ENCODE data around the gene BRCA2. TPM values are rescaled to one million over a fixed set of nuclear protein-coding genes. Genes with fewer than 3 reads are reported as not detected.
"Not testable (repeated sequence)": the region's sequence is repeated elsewhere in the genome, so short reads cannot be mapped to it uniquely, and the experiment has no call there.

The BRCA2 gene
- total RNA-seq, 2 donors from 2014 or later: 2.9 to 4.8 TPM

DNA sequence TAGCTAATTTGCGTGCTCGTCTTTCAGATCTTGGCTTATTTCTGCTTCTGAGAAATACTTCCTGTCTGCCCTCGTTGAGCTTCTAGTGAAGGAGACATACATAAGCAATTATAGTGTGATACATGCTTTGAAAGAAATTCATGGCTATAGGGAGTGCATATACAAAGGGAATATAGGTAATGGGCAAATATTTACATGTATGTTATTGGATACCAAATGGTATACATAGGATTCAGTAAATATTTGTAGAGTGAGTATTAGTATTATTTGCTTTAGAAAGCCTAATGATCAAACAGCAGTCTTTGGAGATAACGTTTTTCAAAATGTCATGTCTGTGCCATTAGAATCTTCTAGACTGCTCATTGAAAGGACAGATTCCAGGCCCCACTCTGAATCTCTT, 5.2 kb downstream of the BRCA2 start:
- DNase-seq (no peak), ATAC-seq (no peak)
- Mint-ChIP-seq H3K27me3 (no peaks in the 10 kb centered on the region), H3K4me1 (peaks cover 8% of the 10 kb centered on the region), H3K4me3 (no peak overlapping the region), H3K36me3 (ENCODE audit: low read depth) (no peaks in the 10 kb centered on the region), H3K27ac (peak overlapping the region; percentile 32)
- no peaks in the 10 kb centered on the region for H3K9me3 ChIP-seq (ENCODE audit: control insufficient read depth, low read length, poor library complexity, severe bottlenecking)

GRCh38 chr13:32323912-32324311, 8.6 kb downstream of the BRCA2 start:
- Mint-ChIP-seq H3K27ac (no peak overlapping the region), H3K4me1 (peaks cover 8% of the 10 kb centered on the region)

DNA sequence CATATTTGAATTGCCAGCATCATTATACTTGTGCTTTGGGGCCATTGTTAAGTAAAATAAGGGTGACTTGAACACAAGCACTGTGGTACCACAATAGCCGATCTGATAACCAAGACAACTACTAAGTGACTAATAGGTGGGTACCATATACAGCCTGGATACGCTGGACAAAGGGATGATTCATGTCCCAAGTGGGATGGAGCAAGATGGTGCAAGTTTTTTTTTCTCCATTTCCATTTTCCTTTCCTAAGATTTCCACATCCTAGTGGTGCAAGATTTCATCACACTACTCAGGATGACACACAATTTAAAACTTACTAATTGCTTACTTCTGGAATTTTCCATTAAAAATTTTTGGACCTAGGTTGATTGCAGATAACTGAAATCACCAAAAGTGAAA, 15.1 kb downstream of the BRCA2 start:
- DNase-seq: no peak
- Mint-ChIP-seq H3K27me3 (no peaks in the 10 kb centered on the region), H3K36me3 (ENCODE audit: low read depth) (peaks cover 2% of the 10 kb centered on the region), H3K4me3 (no peak overlapping the region), H3K27ac (no peak overlapping the region), H3K4me1 (no peaks in the 10 kb centered on the region)
- no peaks in the 10 kb centered on the region for H3K9me3 ChIP-seq (ENCODE audit: control insufficient read depth, low read length, poor library complexity, severe bottlenecking)
- no peak for ATAC-seq

More at GRCh38 chr13:32323912-32324311, 8.6 kb downstream of the BRCA2 start:
- DNase-seq (no peak), ATAC-seq (no peak)
- no peak overlapping the region for H3K4me3 Mint-ChIP-seq
- H3K36me3 Mint-ChIP-seq (ENCODE audit: low read depth): no peaks in the 10 kb centered on the region
- H3K27me3 Mint-ChIP-seq: no peaks in the 10 kb centered on the region
- H3K9me3 ChIP-seq (ENCODE audit: control insufficient read depth, low read length, poor library complexity, severe bottlenecking): no peaks in the 10 kb centered on the region

GRCh38 chr13:32334671-32335070, 19.4 kb downstream of the BRCA2 start:
- Mint-ChIP-seq H3K27ac (no peak overlapping the region), H3K4me1 (no peaks in the 10 kb centered on the region), H3K4me3 (no peak overlapping the region), H3K27me3 (no peaks in the 10 kb centered on the region), H3K36me3 (ENCODE audit: low read depth) (peaks cover 2% of the 10 kb centered on the region)
- ATAC-seq (no peak), DNase-seq (no peak)
- no peaks in the 10 kb centered on the region for H3K9me3 ChIP-seq (ENCODE audit: control insufficient read depth, low read length, poor library complexity, severe bottlenecking)

DNA sequence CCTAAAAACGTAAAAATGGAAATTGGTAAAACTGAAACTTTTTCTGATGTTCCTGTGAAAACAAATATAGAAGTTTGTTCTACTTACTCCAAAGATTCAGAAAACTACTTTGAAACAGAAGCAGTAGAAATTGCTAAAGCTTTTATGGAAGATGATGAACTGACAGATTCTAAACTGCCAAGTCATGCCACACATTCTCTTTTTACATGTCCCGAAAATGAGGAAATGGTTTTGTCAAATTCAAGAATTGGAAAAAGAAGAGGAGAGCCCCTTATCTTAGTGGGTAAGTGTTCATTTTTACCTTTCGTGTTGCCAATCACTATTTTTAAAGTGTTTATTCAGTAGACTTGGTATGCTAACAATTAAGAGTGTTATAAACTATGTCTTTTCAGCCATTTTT, 25.6 kb downstream of the BRCA2 start:
- H3K27ac Mint-ChIP-seq: no peak overlapping the region
- H3K4me1 Mint-ChIP-seq: no peaks in the 10 kb centered on the region
- H3K4me3 Mint-ChIP-seq: no peak overlapping the region
- ATAC-seq (no peak), DNase-seq (no peak)
- no peaks in the 10 kb centered on the region for H3K9me3 ChIP-seq (ENCODE audit: control insufficient read depth, low read length, poor library complexity, severe bottlenecking)
- no peaks in the 10 kb centered on the region for H3K36me3 Mint-ChIP-seq (ENCODE audit: low read depth)
- no peaks in the 10 kb centered on the region for H3K27me3 Mint-ChIP-seq

DNA sequence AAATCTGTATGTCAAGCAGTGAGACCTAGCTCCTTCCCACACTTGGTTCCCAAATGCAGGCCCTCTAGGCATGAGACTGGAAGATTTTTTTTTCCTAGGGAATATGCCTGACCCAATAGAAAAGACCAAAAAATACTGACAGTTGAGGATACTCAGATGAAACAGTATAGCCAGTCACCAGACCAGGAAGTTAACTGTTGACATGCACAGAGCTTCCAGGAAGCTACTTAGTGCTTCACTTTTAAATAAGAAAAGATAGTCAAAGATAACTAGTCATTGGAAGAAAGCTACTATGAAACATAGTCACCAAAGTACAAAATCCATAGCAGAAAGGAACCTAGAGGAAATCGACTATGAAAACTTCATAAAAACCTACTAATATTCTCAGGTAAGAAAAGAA, 32.3 kb downstream of the BRCA2 start:
- Mint-ChIP-seq H3K36me3 (ENCODE audit: low read depth) (no peaks in the 10 kb centered on the region), H3K27me3 (no peaks in the 10 kb centered on the region), H3K27ac (no peak overlapping the region), H3K4me1 (no peaks in the 10 kb centered on the region), H3K4me3 (no peak overlapping the region)
- no peaks in the 10 kb centered on the region for H3K9me3 ChIP-seq (ENCODE audit: control insufficient read depth, low read length, poor library complexity, severe bottlenecking)
- DNase-seq: no peak
- no peak for ATAC-seq

- H3K4me1 Mint-ChIP-seq; H3K27me3 Mint-ChIP-seq; H3K9me3 ChIP-seq (ENCODE audit: control insufficient read depth, low read length, poor library complexity, severe bottlenecking); H3K4me3 Mint-ChIP-seq; ATAC-seq; DNase-seq; H3K36me3 Mint-ChIP-seq (ENCODE audit: low read depth): not testable (repeated sequence)
- H3K27ac Mint-ChIP-seq: peak overlapping the region; percentile 32
Observed at GRCh38 chr13:32350839-32351441, 35.6 kb downstream of the BRCA2 start.

GRCh38 chr13:32354040-32354439, 38.7 kb downstream of the BRCA2 start:
- DNase-seq (no peak), ATAC-seq (no peak)
- no peak overlapping the region for H3K27ac Mint-ChIP-seq
- H3K4me3 Mint-ChIP-seq: no peak overlapping the region
- no peaks in the 10 kb centered on the region for H3K9me3 ChIP-seq (ENCODE audit: control insufficient read depth, low read length, poor library complexity, severe bottlenecking)
- no peaks in the 10 kb centered on the region for H3K4me1 Mint-ChIP-seq
- H3K27me3 Mint-ChIP-seq: no peaks in the 10 kb centered on the region
- no peaks in the 10 kb centered on the region for H3K36me3 Mint-ChIP-seq (ENCODE audit: low read depth)

- H3K4me1 Mint-ChIP-seq, H3K4me3 Mint-ChIP-seq: not testable (repeated sequence)
Observed at GRCh38 chr13:32355935-32356334, 40.6 kb downstream of the BRCA2 start.

DNA sequence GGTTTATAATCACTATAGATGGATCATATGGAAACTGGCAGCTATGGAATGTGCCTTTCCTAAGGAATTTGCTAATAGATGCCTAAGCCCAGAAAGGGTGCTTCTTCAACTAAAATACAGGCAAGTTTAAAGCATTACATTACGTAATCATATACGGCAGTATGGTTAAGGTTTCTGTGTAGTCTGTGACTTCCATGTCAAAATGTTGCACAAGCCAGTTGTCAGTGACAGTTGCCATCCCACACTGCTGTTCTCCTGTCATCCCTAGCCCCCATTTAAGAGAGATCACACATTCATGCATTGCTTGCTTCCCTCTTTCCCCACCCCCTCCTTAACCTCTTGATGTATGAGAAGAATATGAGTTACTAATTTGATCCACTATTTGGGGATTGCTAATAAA, 47.3 kb downstream of the BRCA2 start:
- ATAC-seq (no peak), DNase-seq (no peak)
- H3K9me3 ChIP-seq (ENCODE audit: control insufficient read depth, low read length, poor library complexity, severe bottlenecking): no peaks in the 10 kb centered on the region
- Mint-ChIP-seq H3K4me1 (peaks cover 3% of the 10 kb centered on the region), H3K27me3 (no peaks in the 10 kb centered on the region), H3K27ac (no peak overlapping the region), H3K36me3 (ENCODE audit: low read depth) (no peaks in the 10 kb centered on the region), H3K4me3 (no peak overlapping the region)

More at GRCh38 chr13:32355935-32356334, 40.6 kb downstream of the BRCA2 start:
- ATAC-seq; H3K36me3 Mint-ChIP-seq (ENCODE audit: low read depth); H3K27ac Mint-ChIP-seq; H3K9me3 ChIP-seq (ENCODE audit: control insufficient read depth, low read length, poor library complexity, severe bottlenecking); DNase-seq; H3K27me3 Mint-ChIP-seq: not testable (repeated sequence)

GRCh38 chr13:32370805-32371204, 55.5 kb downstream of the BRCA2 start:
- DNase-seq (no peak), ATAC-seq (no peak)
- Mint-ChIP-seq H3K4me1 (peaks cover 2% of the 10 kb centered on the region), H3K27ac (no peak overlapping the region), H3K27me3 (no peaks in the 10 kb centered on the region), H3K4me3 (no peak overlapping the region), H3K36me3 (ENCODE audit: low read depth) (peaks cover 4% of the 10 kb centered on the region)
- H3K9me3 ChIP-seq (ENCODE audit: control insufficient read depth, low read length, poor library complexity, severe bottlenecking): no peaks in the 10 kb centered on the region

DNA sequence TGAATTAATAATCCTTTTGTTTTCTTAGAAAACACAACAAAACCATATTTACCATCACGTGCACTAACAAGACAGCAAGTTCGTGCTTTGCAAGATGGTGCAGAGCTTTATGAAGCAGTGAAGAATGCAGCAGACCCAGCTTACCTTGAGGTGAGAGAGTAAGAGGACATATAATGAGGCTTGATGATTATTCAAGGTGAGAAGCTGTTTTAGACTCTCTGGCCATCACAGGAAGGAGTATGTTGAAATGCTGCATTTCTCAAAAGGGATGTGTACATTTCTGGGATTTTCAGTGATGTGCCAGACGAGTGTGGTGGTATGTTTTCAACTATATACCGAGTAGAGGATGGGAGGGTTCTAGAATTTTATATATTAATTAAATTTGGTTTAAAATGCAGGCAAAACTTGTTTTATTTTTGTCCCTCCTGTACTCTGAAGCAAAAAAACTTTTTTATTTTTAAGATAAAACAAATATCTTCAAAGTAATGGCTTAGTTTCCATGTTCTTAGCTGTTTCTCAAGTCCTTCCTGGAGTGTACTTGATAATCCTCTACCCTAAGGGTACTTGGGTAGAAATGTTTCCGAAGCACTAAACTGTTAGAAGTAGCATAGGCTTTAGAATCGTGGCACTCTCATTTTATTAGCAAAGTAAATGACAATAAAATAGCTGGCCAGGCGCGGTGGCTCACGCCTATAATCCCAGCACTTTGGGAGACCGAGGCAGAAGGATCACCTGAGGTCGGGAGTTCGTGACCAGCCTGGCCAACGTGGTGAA, 61.5 kb downstream of the BRCA2 start:
- DNase-seq: no peak
- Mint-ChIP-seq H3K27me3 (no peaks in the 10 kb centered on the region), H3K36me3 (ENCODE audit: low read depth) (peaks cover 4% of the 10 kb centered on the region), H3K4me1 (no peaks in the 10 kb centered on the region), H3K27ac (no peak overlapping the region), H3K4me3 (no peak overlapping the region)
- ATAC-seq: no peak
- H3K9me3 ChIP-seq (ENCODE audit: control insufficient read depth, low read length, poor library complexity, severe bottlenecking): no peaks in the 10 kb centered on the region

GRCh38 chr13:32378012-32378411, 62.7 kb downstream of the BRCA2 start:
- H3K27ac Mint-ChIP-seq: no peak overlapping the region
- ATAC-seq (no peak), DNase-seq (no peak)
- no peaks in the 10 kb centered on the region for H3K27me3 Mint-ChIP-seq
- H3K4me1 Mint-ChIP-seq: no peaks in the 10 kb centered on the region
- H3K4me3 Mint-ChIP-seq: no peak overlapping the region
- H3K9me3 ChIP-seq (ENCODE audit: control insufficient read depth, low read length, poor library complexity, severe bottlenecking): no peaks in the 10 kb centered on the region
- peaks cover 4% of the 10 kb centered on the region for H3K36me3 Mint-ChIP-seq (ENCODE audit: low read depth)

DNA sequence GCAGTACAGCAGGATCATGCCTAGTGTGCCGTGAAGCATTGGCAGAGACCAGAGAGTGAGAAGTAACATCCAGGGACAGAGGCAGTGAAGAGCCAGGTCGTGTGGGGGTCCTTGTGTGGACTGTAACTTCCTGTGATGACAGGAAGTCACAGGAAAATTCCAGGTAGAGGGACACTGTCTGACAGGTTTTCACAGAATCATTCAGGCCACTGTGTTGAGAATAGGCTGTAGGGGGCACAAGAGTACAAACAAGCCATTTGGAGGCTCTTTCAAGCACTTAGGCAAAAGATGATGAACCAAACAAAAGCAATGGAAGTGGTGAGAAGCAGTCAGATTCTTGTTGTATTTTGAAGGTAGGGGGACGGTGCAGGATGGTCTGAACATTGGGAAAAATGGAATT, 66.2 kb downstream of the BRCA2 start:
- Mint-ChIP-seq H3K27ac (no peak overlapping the region), H3K4me1 (no peaks in the 10 kb centered on the region), H3K4me3 (no peak overlapping the region), H3K27me3 (no peaks in the 10 kb centered on the region), H3K36me3 (ENCODE audit: low read depth) (no peaks in the 10 kb centered on the region)
- ATAC-seq (peak; percentile 48), DNase-seq (no peak)
- no peaks in the 10 kb centered on the region for H3K9me3 ChIP-seq (ENCODE audit: control insufficient read depth, low read length, poor library complexity, severe bottlenecking)

All from T-helper 17 cell (primary cell).